ENCODE data around the gene HHIP. TPM values are rescaled to one million over a fixed set of nuclear protein-coding genes. Genes with fewer than 3 reads are reported as not detected.

The HHIP gene
- total RNA-seq: not detected in 2 replicates

GRCh38 chr4:144645631-144646522 is at the start of gene HHIP:
Gene HHIP, plus strand, starts transcription at chr4:144646156. Its CDS starts 520 bp downstream, at chr4:144646676.
- intact Hi-C loops (cut with micrococcal nuclease): no loop called here

DNA sequence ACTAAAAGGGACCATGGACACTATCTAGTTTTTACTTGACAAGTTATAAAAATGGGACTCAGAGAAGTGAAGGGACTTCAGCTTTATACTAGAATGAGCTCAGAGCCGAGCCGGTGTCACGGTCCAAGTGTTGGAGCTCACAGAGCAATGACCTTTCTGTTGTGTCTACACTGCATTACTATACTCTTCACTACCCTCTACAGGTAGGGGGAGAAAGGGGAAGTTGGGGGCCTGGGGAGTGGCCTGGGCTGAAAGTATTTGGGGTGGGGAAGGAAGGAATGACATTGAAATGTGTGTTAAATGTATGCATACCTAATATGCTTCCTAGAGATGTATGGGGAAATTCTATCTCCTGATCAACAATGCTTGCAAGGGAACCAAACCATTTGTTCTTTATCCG is 48.8 kb upstream of the HHIP start:
- intact Hi-C loops (cut with micrococcal nuclease): no loop called here

DNA sequence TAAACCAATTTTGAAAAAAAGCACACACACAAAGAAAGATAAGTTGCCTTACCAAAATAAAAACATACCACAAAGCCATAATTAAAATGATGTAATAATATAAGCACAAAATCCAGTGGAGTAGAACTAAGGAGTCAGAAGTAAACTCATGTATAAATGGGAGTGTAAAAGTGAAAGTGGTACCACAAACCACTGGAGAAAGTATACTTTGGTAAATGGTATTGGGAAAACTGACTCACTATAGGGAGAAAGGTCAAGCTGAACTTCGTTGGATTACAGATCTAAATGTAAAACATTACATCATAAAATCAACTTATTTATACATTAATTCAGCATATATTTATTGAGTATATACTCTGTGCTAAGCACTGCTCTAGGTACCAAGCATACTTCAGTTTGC is 46.3 kb upstream of the HHIP start:
- intact Hi-C loops (cut with micrococcal nuclease): no loop called here

DNA sequence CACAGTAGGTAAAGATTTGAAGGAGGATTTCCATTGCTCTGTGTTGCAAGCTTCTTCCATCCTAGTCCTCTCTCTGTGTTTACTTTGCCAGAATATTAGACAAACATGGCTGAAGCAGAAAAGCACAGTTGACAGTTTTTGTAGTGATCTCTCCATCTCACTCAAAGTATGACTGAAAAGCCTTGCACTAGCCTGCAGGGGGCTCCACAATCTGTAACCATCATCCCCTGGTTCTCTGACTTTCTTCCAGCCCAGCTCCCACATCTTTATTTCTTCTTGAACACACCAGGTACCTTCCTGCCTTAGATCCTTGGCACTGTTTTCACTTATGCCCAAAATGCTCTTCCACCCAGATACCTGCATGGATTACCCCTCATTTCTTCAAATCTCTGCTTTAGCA is 34.1 kb upstream of the HHIP start:
- intact Hi-C loops (cut with micrococcal nuclease): no loop called here

DNA sequence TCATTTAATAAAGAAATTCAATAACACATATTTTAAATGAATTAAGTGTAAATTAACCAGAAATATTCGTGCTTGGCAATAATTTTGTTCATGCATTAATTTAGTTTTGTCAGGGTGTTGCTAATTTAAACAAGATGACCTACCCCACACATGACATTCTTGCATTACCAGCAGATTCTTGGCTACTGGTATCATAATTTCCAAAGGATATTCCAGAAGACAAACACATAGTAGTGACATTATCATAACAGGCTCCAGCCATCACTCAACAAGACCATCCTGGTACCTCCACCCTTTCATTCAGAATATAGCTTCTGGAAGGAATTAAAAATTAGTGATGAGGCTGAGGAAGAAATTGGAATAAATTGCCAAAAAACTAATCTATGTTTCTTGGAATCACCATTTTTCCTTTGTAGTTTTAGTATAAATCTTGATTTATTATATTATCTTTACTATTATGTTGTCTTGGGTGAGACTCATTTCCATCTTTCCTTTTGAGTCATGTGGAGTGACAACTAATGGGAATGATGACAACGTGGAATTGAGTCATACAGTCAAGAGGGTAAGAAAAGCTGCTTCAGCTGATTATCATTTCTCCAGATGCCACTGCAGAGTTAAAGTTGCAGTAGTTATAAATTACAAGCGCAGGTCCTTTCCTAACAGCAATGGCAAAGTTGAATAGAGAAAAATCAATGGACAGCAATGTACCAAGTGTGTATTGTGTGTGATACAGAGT is 30.9 kb upstream of the HHIP start:
- intact Hi-C loops (cut with micrococcal nuclease): no loop called here

- intact Hi-C loops (cut with micrococcal nuclease): no loop called here
These were observed 24.3 kb upstream of the HHIP start for GRCh38 chr4:144621681-144622080.

GRCh38 chr4:144627663-144628076 is 18.3 kb upstream of the HHIP start:
- intact Hi-C loops (cut with micrococcal nuclease): no loop called here

DNA sequence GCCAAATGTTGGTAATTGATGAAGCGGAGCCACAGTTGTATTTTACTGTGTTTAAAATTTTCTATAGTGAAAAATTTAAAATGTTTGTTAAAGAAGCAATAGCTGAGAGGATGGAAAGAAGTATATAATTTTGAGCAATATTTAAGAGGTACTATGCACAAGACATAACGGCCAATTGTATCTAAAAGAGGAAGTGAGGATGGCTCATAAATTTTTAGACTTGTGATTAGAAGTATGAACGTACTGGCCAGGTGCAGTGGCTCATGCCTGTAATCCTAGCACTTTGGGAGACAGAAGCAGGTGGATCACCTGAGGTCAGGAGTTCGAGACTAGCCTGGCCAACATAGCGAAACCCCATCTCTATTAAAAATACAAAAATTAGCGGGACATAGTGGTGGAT is 12.7 kb upstream of the HHIP start:
- intact Hi-C loops (cut with micrococcal nuclease): no loop called here

DNA sequence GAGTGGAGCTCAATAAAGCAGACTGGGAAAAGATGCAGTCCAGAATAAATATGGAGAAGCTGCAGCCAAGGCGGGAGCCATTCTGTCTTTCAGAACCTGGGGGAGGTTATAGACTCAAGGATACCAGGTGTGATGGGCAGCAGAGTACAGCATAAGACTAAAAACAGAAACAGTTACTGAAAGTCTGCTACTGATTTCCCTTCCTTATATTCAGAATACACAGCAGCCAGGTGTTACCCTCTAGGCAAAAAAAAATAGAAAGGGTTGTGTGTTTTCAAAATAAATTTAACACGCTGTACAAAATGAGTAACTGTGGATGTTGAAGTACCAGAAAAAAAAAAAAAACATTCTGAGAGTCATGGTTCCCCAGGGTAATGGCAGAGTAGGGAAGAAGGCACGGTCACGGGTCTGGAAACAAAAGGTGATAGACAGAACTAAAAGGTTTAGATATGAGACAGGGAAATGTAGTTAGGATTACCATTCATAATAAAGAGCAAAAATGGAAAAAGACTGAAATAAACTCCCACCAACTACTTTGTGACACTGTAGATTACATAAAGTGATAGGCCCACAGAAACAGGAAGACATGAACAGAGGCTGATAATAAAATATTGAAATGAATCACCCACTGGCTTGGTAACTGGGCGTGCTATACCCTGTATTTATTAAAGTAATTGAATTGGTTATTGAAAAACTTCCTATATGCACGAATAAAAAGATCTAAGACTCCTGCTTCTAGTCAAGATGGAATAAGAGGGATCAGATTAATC is 10.8 kb upstream of the HHIP start:
- intact Hi-C loops (cut with micrococcal nuclease): no loop called here

DNA sequence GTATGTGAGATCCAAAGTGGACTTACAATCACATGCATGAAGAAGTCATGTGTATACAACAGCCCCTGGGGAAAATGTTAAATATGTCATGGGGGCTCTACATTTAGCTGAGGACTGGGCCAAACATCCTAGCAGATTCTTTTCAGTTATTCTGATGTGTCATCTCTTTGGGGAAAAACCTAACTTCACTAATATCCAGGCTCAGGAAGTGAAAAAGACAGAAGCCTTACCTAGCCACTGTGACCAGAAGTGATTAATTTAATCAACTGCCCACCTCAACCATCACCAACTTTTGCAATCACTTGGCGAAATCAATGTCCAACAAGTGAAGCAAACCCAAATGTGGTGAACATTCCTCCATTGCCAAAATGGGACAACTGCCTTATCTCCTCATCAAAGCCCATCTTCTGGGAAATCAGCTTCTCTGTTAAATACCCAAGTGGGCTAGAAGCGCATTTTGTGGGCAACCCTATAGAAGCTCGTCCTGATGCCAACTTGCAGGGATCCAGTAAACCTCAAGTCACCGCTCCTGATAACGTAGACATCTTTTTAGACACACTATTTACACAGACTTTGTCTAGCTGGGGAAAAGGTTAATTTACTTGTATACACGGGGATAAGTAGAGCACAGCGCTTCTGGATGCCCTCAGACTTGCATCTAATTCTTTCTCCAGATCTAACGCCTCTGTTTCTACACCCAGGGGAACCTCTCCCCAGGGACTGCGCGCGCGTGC is 1.4 kb upstream of the HHIP start:
- intact Hi-C loops (cut with micrococcal nuclease): no loop called here

DNA sequence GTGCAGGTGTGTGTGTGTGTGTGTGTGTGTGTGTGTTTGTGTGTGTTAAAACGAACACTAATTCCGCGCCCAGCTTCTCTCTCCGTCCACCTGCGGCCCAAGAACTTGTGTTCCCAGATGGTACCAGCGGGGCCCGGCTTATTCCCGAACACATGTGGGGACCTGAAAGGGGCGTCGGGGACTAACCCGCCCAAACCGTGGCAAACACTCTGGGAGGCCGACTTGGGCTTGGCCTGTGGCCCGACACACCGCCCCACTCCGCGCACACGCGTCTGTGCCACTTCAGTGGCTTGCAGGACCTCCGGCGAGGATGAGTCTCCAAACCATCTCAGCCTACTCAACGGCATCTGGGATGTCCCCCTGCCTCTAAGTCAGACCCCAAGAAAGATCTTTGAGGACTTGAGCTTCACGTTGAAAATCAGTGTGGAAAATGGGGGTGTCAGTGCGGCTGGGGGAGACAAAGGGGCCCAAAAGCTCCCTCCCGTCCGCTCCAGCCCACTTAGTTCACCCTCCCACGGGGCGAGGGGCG is 790 bp upstream of the HHIP start:
- intact Hi-C loops (cut with micrococcal nuclease): no loop called here

- intact Hi-C loops (cut with micrococcal nuclease): no loop called here
These were observed 653 bp downstream of the HHIP start for GRCh38 chr4:144646523-144647094.

GRCh38 chr4:144647095-144647561 is 1.2 kb downstream of the HHIP start:
- intact Hi-C loops (cut with micrococcal nuclease): no loop called here

- intact Hi-C loops (cut with micrococcal nuclease): no loop called here
These were observed 1.6 kb downstream of the HHIP start for GRCh38 chr4:144647590-144647989.

GRCh38 chr4:144648042-144648441 is 2.1 kb downstream of the HHIP start:
- intact Hi-C loops (cut with micrococcal nuclease): no loop called here

DNA sequence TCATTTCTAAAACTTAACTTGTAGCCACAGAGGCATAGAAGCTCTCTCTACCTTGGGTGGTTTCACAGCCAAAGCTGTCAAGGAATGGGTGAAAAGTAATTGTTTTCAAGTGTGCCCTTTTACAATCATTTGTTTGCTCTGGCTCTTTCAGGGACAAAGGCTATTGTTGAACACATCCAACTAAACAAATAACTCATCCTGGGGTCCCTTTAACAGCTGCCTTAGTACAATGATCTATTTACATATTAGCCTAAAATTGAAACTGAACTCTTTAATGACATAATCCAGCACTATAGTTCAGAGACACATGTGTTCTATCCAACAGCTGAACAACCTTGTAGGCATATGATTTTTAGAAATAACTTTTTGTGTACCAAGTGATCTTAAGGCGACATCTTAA is 3.7 kb downstream of the HHIP start:
- intact Hi-C loops (cut with micrococcal nuclease): no loop called here

DNA sequence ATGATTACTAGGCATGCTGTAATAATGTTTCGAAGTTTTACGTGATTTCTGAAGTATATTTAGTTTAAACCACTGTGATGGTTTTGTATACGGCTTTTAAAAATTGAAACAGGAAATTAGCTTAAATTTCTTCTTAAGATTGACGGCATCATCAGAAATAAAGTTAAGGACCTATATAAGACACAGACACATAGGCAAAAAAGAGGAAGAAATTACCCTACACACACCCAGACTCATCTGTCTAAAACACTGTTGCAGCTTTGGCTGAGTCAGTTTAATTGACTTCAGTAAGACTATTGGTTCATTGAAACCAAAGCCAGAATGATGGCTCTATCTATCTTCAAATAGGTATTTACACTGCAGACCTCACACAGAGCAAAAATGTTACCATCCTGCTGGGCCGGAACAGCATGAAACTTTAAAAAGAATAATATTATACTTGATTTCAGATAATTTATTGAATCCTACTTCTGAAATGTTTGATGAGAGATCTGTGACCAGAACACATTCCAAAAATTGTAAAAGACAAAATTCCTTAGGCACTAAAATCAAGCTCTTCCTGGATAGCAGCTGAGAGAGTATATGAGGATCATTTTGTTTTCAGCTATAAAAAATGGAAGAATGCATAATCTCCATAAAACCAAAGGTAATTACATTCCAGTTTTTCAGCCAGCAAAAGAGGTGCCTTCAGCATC is 4.5 kb downstream of the HHIP start:
- intact Hi-C loops (cut with micrococcal nuclease): no loop called here

DNA sequence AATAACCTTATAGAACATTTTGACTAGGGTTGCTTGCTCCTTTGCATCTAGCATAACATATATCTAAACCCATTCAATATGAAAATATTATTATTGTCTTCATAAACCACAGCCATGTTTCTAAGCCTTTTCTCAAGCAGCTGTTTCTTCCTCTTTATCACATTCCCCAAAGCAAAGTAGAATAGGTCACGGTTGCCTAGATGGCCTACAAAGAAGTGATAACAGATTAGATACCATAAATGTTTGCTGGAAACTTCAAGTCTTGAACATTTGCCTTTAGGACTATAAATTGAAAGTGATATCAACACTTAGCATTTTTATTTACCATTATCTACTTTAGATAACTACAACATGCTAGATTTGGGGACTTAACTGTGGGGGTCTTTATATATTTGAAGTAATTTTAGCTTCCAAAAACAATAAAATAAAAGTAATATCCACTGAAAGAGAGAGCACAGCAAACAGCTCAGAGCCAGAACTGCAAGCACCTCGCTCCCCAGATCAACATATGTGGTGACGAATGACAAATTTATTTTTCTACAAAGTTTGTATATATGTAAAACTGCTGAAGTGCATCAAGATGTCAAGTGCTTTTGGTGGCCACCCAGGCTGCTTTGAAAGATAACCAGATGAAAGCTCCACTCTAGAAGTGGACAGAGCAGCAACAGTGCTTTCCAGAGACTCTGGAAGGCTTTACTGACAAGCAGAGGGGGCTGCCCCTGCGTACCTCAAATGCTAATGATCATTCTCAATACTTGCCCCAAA is 8.0 kb downstream of the HHIP start:
- intact Hi-C loops (cut with micrococcal nuclease): no loop called here

- intact Hi-C loops (cut with micrococcal nuclease): no loop called here
These were observed 9.5 kb downstream of the HHIP start for GRCh38 chr4:144655491-144655890.
